Stimulated activated effector memory CD8-positive, alpha-beta T cell treated with anti-CD3 and anti-CD28 coated beads, Interleukin-12 subunit alpha, Interleukin-12 subunit beta, amount 100 ng/mL, for 72 hours (primary cell): Measurements from ENCODE around the gene MYBPC2.

Experiments used
- ATAC-seq: fragments of 150-1000 bp; cut with Tn5 transposase; 2 replicates; pipeline ENCODE4 v1.10.0; 2021
- DNase-seq, 2 donors: peaks; one replicate each; pipeline ENCODE4 v3.0.0; 2021 to 2022; ENCODE audit warnings: low spot score in 2 of 2
- H3K27ac Mint-ChIP-seq: one replicate; pipeline ENCODE4 v1.8.0; 2022; ENCODE audit warnings: mild to moderate bottlenecking, mixed read lengths
- H3K36me3 Mint-ChIP-seq: one replicate; pipeline ENCODE4 v1.8.0; 2022; ENCODE audit warnings: mild to moderate bottlenecking, mixed read lengths
- H3K4me1 Mint-ChIP-seq: one replicate; pipeline ENCODE4 v1.8.0; 2022; ENCODE audit warnings: mixed read lengths
- H3K4me3 Mint-ChIP-seq: one replicate; pipeline ENCODE4 v1.8.0; 2022; ENCODE audit warnings: mild to moderate bottlenecking, mixed read lengths
- H3K9me3 Mint-ChIP-seq: one replicate; pipeline ENCODE4 v1.8.0; 2022; ENCODE audit warnings: mixed read lengths

The MYBPC2 gene

GRCh38 chr19:50489461-50490011, 56.8 kb downstream of the MYBPC2 start:
- no peak for ATAC-seq
- peaks cover 48% of the 10 kb centered on the region for H3K36me3 Mint-ChIP-seq
- no peak overlapping the region for H3K4me3 Mint-ChIP-seq
- no peak for DNase-seq
- peaks cover 57% of the 10 kb centered on the region for H3K4me1 Mint-ChIP-seq
- no peaks in the 10 kb centered on the region for H3K9me3 Mint-ChIP-seq
- H3K27ac Mint-ChIP-seq, result peak overlapping the region; percentile 57

- Mint-ChIP-seq H3K27ac (no peak overlapping the region), H3K4me3 (no peak overlapping the region), H3K4me1 (peaks cover 53% of the 10 kb centered on the region), H3K9me3 (no peaks in the 10 kb centered on the region), H3K36me3 (peaks cover 39% of the 10 kb centered on the region)
- DNase-seq (no peak), ATAC-seq (no peak)
Measured at GRCh38 chr19:50490411-50490811, 57.7 kb downstream of the MYBPC2 start.

GRCh38 chr19:50490991-50491472, 58.3 kb downstream of the MYBPC2 start:
- ATAC-seq (no peak), DNase-seq (no peak)
- peaks cover 36% of the 10 kb centered on the region for H3K36me3 Mint-ChIP-seq
- no peaks in the 10 kb centered on the region for H3K9me3 Mint-ChIP-seq
- no peak overlapping the region for H3K4me3 Mint-ChIP-seq
- H3K27ac Mint-ChIP-seq, result peak overlapping the region; percentile 80
- peaks cover 49% of the 10 kb centered on the region for H3K4me1 Mint-ChIP-seq

GRCh38 chr19:50492303-50493052, 59.8 kb downstream of the MYBPC2 start:
- peaks cover 42% of the 10 kb centered on the region for H3K4me1 Mint-ChIP-seq
- peak overlapping the region; percentile 80 for H3K27ac Mint-ChIP-seq
- DNase-seq (no peak), ATAC-seq (peak; percentile 87)
- peaks cover 36% of the 10 kb centered on the region for H3K36me3 Mint-ChIP-seq
- H3K9me3 Mint-ChIP-seq, result no peaks in the 10 kb centered on the region
- peak overlapping the region; percentile 55 for H3K4me3 Mint-ChIP-seq

- Mint-ChIP-seq H3K4me1 (peaks cover 37% of the 10 kb centered on the region), H3K36me3 (peaks cover 36% of the 10 kb centered on the region), H3K27ac (peak overlapping the region; percentile 11), H3K9me3 (no peaks in the 10 kb centered on the region), H3K4me3 (no peak overlapping the region)
- no peak for ATAC-seq
- DNase-seq, result no peak
Measured at GRCh38 chr19:50493171-50493570, 60.5 kb downstream of the MYBPC2 start.

- Mint-ChIP-seq H3K9me3 (no peaks in the 10 kb centered on the region), H3K36me3 (peaks cover 27% of the 10 kb centered on the region), H3K4me1 (peaks cover 25% of the 10 kb centered on the region), H3K27ac (peak overlapping the region; percentile 90), H3K4me3 (no peak overlapping the region)
- ATAC-seq (no peak), DNase-seq (no peak)
Measured at GRCh38 chr19:50494186-50495019, 61.7 kb downstream of the MYBPC2 start.

GRCh38 chr19:50495020-50495531, 62.4 kb downstream of the MYBPC2 start:
- peaks cover 22% of the 10 kb centered on the region for H3K36me3 Mint-ChIP-seq

GRCh38 chr19:50496189-50497021, 63.7 kb downstream of the MYBPC2 start:
- H3K9me3 Mint-ChIP-seq, result no peaks in the 10 kb centered on the region
- H3K27ac Mint-ChIP-seq, result no peak overlapping the region
- ATAC-seq (peak; percentile 18), DNase-seq (no peak)
- H3K36me3 Mint-ChIP-seq, result peaks cover 13% of the 10 kb centered on the region
- no peak overlapping the region for H3K4me3 Mint-ChIP-seq
- H3K4me1 Mint-ChIP-seq, result peaks cover 12% of the 10 kb centered on the region

More at GRCh38 chr19:50495020-50495531, 62.4 kb downstream of the MYBPC2 start:
- DNase-seq (no peak), ATAC-seq (no peak)
- H3K4me3 Mint-ChIP-seq, result no peak overlapping the region
- H3K27ac Mint-ChIP-seq, result peak overlapping the region; percentile 90
- no peaks in the 10 kb centered on the region for H3K9me3 Mint-ChIP-seq
- H3K4me1 Mint-ChIP-seq, result peaks cover 21% of the 10 kb centered on the region

GRCh38 chr19:50497022-50497405, 64.3 kb downstream of the MYBPC2 start:
- H3K27ac Mint-ChIP-seq, result no peak overlapping the region
- DNase-seq (no peak), ATAC-seq (no peak)
- peaks cover 10% of the 10 kb centered on the region for H3K36me3 Mint-ChIP-seq
- H3K4me3 Mint-ChIP-seq, result no peak overlapping the region
- H3K9me3 Mint-ChIP-seq, result no peaks in the 10 kb centered on the region
- H3K4me1 Mint-ChIP-seq, result peaks cover 6% of the 10 kb centered on the region

- H3K4me1 Mint-ChIP-seq, result no peaks in the 10 kb centered on the region
- ATAC-seq (no peak), DNase-seq (no peak)
- H3K27ac Mint-ChIP-seq, result no peak overlapping the region
- H3K9me3 Mint-ChIP-seq, result no peaks in the 10 kb centered on the region
- H3K36me3 Mint-ChIP-seq, result peaks cover 5% of the 10 kb centered on the region
- no peak overlapping the region for H3K4me3 Mint-ChIP-seq
Measured at GRCh38 chr19:50498219-50499056, 65.7 kb downstream of the MYBPC2 start.

- no peak for DNase-seq
- no peak overlapping the region for H3K27ac Mint-ChIP-seq
Measured at GRCh38 chr19:50500060-50500752, 67.5 kb downstream of the MYBPC2 start.

GRCh38 chr19:50500753-50501151, 68.1 kb downstream of the MYBPC2 start:
- Mint-ChIP-seq H3K4me3 (no peak overlapping the region), H3K9me3 (no peaks in the 10 kb centered on the region), H3K36me3 (no peaks in the 10 kb centered on the region), H3K4me1 (no peaks in the 10 kb centered on the region), H3K27ac (no peak overlapping the region)
- DNase-seq, result no peak
- ATAC-seq, result peak; percentile 47

More at GRCh38 chr19:50500060-50500752, 67.5 kb downstream of the MYBPC2 start:
- H3K4me3 Mint-ChIP-seq, result no peak overlapping the region
- no peaks in the 10 kb centered on the region for H3K4me1 Mint-ChIP-seq
- H3K9me3 Mint-ChIP-seq, result no peaks in the 10 kb centered on the region
- ATAC-seq, result peak; percentile 60
- no peaks in the 10 kb centered on the region for H3K36me3 Mint-ChIP-seq

GRCh38 chr19:50501186-50501567, 68.5 kb downstream of the MYBPC2 start:
- no peaks in the 10 kb centered on the region for H3K36me3 Mint-ChIP-seq
- H3K27ac Mint-ChIP-seq, result no peak overlapping the region
- no peak for DNase-seq
- H3K4me3 Mint-ChIP-seq, result no peak overlapping the region
- H3K4me1 Mint-ChIP-seq, result no peaks in the 10 kb centered on the region
- no peaks in the 10 kb centered on the region for H3K9me3 Mint-ChIP-seq
- ATAC-seq, result peak; percentile 9
